DMS 273 treated with DMSO at 0.1 percent for 48 hours (cell line): ENCODE data around the gene DIAPH3.

Source experiments
- DNase-seq: peaks from one replicate; lab custom pipeline; 2025; lab: John Stamatoyannopoulos, UW

DIAPH3 gene

DNA sequence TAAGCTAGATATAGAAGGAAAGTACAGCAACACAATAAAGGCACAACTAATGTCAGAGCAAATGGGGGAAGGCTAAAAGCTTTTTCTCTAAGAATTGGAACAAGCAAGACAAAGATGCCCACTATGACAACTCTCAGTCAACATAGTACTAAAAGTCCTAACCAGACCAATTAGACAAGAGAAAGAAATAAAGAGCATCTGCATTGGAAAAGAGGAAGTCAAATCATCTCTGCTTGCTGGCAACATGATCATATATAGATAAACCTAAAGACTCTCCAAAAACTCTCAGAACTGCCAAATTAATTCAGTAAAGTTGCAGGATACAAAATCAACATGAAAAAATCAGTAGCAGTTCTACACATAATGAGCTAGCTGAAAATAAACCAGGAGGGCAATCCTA lies 542.0 kb downstream of the DIAPH3 start:
- DNase-seq, result no peak
